GM18520 (cell line): Measurements from ENCODE around the gene NRAP.

Experiments used
- ATAC-seq: cut with Tn5 transposase; IDR thresholded peaks from one replicate; pipeline ENCODE4 v1.9.1; 2021; ENCODE audit not compliant: unreplicated experiment

Gene NRAP

DNA sequence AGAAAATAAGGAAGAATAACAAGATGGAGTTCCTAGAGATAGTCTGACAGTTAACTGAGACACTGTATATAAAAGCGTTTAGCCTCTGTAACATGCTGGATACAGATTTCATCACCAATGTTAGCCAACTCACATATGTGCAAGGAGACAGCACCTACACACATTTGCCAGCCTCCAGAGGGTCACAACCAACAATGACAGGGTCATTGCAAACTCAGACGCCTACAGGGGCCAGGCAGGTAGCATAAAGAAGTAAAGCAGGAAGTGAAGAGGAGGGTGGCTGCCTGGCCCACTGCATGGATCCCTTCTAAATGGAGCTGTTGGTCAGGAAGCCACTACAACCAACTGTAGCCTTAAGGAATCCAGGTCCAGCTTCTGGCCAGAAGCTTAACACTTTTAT lies 50.4 kb downstream of the NRAP start:
- no peak for ATAC-seq

DNA sequence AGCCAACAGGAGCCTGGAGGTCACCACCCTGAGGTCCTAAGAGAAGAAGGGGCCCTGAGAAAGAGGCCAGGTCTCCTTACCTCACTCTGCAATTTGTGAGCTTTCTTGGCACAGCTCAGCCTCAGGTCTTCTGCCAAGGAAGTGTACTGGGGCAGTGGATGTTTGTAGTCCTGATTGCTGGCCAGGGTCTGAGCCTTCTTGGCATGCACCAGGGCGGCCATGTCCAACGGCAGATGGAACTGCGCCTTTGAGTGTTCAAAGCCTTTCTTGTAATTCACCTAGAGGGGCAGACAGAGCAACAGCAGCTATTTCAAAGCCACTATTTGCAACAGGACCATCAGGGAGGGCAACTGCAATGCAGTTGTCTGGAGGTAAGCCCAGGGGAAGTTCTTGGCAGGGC lies 51.7 kb downstream of the NRAP start:
- ATAC-seq = no peak

DNA sequence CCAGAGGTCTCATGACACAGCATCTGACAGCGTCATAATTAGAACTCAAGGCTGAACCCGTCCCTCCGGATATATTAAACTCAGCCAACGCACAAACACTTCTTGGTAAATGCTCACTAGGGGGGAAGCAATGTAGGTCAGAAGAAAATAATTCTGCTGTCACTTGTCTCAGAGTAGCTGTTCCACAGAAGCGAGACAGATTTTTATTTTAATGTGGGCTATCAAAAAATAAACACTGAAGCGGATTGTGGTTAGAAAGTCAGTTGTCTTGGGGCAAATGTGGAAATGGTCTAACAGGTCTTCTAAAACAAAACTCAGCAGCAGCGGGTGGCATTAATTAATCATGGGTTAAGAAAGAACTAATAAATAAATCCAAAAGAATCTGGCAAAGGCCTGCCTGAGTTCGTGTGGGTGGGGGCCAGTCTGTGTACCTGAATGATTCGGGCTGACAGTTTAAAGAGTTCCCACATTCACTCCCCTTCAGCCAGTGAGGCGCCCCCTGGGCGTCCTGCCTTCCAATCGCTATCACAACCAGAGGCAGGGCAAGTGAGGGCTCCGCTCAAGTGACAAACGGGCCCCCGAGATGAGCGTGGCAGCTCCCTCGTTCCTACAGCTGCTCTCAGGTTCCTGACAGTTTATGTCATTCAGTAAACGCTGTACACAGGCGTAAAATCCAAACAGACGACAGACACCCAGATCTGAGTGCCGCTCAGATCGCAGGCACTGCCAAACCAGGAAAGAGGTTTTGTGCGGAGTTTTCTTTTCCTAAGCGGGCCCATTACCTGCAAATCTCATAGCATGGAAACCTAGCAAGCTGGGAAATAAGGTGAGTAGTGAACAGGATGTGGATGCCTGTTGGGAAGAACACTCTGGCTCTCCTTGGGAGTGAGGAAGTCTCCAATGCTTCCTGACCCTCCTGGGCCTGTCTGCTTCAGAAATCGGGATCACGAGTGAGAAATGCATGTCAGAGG lies 52.9 kb downstream of the NRAP start:
- no peak for ATAC-seq

DNA sequence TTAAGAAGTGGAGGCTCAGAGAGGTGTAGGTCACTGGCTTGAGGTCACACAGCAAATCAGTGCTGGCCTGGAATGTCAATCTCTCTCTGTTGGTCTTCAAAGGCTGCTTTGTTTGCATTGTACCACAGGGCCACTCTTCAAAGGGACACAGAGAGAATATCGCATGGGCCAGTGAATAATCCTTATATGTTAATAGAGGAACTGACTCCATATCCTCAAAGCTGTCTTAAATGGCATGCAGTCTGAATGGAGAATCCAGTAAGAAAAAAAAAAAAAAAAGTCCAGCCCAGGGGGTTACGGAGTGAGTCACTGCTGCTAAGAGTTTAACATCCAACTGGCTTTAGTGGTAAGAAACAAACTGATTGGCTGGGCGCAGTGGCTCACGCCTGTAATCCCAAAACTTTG lies 54.1 kb downstream of the NRAP start:
- no peak for ATAC-seq

DNA sequence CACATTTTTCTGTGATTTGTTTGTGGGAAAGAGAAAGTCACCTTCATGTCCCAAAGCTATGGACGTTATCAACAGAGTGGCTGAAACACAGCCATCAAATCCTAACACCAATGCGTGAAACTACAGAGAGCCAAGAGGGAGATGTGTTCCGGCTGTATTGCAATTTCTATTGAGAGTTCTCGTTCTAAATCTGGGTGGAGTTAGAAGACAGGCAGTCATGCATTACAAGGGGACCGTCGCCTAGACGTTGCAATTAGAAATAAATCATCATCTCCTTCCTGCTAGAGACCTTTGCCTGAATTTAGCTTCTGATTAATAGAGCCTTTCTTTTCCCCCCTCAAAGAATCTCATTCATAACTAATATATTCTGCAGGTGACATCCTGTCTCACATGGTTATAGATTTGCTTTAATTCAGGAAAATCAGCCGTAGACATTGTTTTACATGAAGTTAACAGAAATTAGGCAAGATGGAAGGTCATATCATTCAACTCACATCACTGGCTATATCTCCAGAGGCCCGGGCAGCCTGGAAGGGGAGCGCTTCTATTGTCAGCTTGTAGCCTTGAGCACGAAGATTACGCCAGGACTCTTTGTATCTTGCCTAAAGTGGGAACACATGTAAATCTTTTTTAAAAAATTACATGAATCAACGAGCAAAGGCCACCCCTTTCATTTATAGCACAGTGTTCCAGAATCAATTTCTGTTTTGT lies 58.4 kb downstream of the NRAP start:
- no peak for ATAC-seq

DNA sequence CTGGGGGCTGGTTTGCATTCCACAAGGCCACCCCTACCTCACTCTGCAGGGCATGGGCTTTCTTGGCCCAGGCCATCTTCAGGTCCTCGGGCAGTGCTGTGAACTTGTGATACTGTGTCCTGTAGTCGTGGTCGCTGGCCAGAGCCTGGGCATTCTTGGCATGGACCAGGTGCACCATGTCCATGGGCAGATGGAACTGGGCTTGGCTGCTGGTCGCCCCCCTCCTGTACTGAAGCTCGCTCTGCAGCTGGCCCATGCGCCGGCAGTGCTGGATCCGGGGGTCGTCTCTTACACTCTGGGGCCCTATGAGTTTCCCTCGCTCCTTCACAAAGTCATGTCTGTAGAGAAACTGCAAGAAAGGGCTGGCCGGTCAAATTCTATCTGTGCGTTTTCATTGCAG lies 59.3 kb downstream of the NRAP start:
- no peak for ATAC-seq

DNA sequence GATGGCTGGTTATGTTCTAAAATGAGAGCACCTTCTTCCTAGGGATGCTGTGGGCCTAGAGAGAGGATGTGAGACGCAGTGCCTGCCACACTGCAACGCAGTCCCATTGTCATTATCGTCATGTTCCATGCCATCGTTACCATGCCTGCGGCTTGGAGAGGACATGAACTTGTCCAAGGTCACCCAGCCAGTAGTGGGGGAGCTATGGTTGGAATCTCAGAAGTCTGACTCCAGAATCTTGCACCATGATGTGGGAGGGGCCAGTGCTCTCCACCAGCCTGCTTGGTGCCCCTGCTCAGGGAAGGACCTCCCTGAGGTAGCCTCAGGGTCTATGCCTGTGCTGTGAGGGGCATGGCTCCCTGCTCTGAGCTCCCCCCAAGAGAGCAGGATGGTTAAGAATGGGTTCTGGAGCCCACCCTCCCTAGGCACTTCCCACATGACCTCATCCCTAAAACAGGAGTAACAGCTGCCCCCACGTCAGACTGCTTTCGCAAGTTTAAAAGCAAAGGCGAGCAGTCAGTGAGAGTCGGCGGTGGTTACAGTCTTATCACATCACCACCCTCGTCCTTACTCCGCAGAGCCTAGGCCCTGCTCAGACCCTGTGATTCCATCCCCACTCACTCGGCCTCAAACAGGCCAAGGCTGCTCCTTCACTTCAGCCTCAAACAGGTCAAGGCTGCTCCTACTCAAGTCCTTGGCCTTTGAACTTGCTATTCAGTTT lies 60.6 kb downstream of the NRAP start:
- no peak for ATAC-seq

DNA sequence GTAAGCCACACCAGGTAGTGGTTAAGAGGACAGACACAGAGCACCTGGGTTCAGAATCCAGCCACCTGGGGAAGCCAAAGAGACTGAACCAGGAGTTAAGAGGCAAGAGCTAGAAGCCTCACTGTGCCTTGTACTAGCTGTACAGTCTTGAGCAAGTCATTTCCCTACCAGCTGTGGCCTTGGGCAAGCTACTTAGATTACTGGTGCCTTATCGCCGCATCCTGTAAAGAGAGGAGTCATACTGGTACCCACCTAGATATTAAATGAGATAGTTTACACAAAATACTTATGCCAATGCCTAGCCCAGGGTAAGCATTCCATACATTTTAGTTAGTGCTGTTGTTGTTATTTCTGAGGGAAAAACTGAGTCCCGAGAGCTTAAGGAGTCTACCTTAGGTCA lies 63.3 kb downstream of the NRAP start:
- no peak for ATAC-seq

DNA sequence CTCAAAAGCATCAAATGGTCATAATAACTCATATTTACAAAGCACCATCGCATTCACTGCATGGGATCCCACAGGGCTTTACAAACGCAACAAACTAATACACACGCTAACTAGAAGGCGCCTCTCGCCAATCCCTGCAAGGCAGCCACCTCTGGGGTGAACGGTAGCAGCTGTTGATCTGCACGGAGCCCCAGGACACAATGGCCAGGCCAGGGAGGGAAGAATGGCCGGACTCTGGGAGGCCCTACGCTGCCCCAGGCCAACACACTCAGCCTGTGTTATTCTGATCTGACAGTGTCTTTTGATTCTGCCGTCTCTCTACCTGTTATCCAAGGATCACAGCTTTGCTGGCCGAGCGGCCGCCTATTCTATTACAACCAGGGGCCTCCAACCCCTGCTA lies 69.2 kb downstream of the NRAP start:
- ATAC-seq = no peak

DNA sequence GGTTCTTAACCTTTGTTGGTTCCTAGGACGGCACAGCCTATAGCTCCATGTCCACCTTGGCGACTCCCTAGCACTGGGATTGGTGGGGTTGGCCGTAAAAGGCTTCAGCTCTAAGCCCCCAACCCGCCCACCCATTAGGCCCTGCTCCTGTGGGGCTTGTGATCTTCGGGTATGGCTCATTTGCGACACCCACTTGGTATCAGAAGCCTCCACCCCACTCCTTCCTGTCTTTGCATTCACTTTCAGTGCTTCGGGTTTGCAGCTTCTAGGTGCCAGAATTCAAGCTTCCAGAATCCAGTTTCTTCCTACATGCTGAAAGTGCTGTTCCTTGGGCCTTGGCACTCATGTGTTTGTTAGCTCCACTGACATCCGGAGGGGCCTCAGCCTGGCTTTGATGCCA lies 71.5 kb downstream of the NRAP start:
- no peak for ATAC-seq

DNA sequence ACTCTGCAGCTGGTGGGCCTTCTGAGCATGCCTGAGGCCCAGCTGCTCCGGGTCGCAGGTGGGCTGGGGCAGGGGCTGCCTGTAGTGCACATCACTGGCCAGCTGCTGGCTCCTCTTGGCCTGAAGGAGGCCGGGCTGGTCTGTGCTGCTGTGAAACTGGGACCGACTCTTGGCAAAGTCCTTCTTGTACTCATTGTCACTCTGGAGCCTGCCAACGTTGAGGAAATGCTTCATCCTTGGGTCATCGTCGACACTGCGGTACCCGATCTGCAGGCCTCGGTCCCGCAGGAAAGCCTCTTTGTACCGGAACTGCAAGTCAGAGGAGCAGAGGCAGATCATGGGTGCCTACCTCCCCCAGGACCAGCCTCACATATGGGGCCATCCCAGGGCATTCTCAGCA lies 73.3 kb downstream of the NRAP start:
- ATAC-seq = no peak

DNA sequence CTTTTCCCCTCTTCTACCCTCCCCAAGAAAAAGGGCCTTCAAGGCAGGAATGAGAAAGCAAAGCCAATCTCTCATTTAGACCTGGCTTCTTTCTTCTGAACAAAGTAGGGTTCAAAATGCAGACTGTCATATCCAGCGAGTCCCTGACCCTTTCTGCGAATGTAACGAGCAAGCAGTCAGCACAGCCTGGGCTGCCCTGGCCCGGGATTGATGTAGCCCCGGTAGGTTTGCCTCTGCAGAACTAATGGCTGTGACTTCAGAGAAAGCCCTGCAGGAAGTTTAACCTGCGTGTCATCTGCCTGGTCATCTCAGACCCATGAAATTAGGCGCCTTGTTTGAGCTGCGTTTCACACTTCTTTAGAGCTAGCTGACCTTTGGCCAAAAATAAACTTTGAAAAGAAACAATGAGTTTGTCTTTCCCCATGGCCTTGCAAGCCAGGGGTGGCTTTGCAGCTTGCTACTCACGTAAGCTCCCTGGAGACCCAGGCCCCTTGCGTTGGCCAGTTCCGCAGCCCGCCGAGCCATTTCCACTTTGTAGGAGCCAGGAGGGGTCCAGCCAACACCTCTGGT lies 74.6 kb downstream of the NRAP start:
- no peak for ATAC-seq

DNA sequence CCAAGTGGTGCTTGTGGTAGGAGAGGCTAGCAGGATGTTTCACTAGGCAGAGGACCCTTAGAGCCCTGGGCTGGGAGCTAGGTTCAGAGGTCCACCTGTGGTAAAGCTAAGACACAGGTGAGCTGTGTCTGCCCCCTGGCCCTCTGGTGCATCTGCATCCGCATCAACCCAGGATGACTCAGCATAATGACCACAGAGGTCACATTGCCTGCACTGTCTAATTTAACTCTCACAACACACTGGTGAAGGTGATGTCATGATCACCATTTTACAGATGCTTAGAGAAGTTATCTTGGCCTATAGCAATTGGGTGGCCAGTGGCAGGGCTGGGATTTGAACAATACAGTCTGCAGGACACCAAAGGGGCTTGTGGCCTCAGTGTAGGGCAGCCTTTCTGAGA lies 77.9 kb downstream of the NRAP start:
- peak; percentile 67 for ATAC-seq

DNA sequence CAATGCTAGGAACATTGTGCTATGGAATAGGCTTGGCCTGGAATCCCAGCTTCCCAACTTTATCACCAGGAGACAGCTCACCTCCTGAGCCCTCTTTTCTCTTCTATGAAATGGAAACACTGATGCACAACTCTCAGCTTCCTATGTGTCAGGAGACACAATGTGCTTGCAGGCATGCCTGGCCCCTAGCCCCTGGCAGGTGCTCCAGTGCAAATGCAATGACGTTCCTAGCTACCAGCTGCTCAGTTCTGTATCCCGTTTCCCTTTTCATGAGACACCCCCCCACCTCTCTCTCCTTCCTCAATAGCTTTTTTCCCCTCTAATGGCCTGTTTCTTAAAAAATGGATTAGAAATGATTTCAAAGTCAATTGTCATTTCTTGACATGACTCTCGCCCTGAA lies 80.3 kb downstream of the NRAP start:
- no peak for ATAC-seq

DNA sequence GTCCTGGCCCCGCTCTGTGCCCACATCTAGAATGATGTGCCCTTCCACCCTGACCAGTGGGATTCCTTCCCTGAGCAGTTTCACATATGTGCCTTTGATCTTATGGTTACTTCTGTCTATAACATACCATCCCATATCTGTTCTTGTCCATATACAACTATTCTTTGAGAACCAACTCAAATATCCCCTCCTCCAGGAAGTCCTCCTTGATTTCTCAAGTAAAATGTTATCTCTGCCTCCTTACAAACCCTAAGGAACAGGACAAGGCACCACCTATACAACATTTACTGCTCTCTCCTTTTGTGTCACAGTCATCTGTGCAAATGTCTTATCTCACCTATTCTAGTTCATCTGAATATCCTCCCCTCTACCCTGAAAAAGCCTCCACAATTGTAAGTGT lies 82.7 kb downstream of the NRAP start:
- ATAC-seq = no peak

DNA sequence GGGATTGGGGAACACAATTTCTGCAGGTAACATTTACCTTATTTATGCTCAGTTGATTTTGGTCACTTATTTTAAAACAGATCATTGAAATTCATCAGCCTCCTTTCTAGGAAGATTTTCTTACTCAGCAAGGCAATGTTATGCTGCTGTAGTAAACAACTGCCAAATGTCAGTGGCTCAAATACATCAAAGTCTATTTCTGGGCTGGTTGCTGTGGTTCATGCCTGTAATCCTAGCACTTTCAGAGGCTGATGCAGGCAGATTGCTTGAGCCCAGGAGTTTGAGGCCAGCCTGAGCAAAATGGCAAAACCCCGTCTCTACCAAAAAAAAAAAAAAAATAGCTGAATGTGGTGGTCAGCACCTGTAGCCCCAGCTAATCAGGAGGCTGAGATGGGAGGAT lies 85.1 kb downstream of the NRAP start:
- ATAC-seq = no peak

DNA sequence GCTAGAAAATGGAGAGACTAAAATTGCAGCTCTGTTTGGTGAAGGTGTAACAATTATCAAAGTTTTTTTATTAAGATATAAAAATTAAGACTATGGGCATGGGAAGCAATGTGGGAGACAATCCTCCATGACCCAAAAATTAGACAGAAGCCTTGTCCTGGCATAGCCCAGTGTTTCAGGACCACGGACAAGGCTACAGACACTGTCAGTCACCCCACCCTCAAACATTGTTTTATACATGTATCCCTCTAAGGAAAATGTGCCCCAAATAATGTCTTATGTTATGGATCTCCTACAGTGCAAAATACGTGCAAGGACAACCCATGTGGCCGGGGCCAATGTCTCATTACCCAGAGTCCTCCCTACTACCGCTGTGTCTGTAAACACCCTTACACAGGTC lies 87.0 kb downstream of the NRAP start:
- ATAC-seq = no peak

DNA sequence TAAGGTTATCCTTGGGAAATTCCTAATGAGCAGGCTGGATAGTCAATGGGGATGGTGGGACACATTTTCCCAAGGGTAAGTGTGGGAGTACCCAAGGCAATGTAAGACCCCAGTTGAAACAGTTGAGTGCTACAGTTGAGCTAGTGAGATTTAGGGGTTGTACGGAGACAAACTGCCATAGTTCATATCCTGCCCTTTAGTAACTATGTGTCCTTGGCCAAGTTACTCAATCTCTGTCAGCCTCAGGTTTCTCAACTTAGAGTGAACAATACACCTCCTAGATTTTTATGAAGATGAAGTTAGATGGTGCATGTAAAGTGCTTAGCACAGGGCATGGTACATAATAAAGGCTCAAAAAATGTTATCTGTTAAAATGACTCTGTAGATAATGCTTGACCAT lies 90.5 kb downstream of the NRAP start:
- no peak for ATAC-seq

DNA sequence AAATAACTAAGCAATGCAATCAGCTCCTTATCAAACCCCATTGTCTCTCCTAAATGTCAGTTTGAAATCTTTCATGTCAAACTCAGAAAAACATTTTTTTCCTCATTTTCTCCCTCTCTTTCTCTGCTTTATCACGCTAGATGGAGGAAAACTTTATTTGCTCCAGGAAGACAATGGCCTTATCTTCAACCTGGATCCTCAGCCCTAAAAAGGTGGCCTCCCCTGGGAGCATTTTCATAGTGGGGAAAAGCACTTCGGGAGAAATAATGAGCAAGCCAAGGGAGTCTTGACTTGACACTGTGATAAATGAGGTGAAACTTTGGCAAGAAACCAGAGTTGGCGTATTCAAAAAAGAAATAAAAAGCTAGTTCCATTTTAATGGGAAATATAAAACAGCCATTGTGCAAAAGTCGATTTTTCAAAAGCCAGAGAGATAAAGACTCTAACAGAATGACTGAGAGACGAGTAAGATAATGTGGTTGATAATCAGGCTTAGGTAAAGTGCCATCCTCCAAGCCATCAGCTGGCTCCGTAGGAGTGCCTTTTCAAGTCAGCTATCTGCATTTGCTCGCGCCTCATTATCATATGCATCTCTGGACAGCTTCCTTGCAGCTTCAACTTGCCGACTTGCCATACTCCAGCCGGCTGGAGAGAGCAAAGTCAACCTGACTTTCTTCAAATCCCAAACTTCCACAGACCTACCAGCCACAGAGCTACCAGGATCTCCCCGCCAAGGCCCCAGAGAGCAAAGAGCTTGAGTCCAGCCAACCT lies 91.1 kb downstream of the NRAP start:
- ATAC-seq = no peak

DNA sequence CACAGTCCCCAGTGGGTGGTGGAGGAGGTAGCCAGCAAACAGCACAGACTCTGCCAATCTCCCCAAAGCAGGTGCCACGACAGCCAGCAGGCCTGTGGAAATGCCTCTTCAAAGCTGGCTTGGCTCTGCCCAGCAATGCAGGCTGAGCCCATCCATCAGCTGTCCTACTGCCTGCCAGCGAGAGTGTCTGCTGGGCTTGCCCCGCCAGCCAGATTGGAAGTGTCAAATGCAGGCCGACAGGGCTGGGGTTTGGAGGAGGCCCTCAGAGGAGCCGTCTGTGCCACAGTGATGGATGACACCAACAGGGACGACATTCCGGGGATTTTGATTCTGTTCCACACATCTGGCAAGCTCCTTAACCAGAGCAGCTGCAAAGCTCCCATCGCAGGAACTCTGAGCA lies 94.3 kb downstream of the NRAP start:
- no peak for ATAC-seq

DNA sequence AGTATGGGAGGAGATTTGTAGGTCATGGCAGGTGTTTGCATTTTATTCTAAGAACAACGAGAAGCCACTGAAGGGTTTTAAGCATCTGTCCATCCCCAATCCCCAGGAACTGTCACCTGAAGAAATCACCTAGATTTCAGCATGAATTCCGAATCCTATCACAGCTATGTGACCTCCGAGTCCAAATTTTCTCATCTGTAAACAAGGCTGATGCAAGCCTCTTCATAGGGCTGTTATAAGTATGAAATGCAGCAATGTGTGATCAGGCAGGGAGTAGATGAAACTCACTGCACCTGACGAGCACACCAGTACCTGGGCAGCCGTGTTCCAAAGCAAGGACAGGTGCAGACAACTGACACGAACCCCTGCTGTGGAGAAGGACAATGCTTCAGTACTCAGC lies 97.0 kb downstream of the NRAP start:
- ATAC-seq = no peak
